ENCODE measurements around the gene B4GALNT1.

The B4GALNT1 gene

GRCh38 chr12:57615637-57616036 is 17.4 kb downstream of the B4GALNT1 start:
- no peak overlapping the region for H3K4me3 ChIP-seq (ENCODE audit: low read depth, low read length)
- TF ChIP-seq CTCF (IDR thresholded peaks at IDR 0.05; ENCODE audit: borderline replicate concordance, insufficient read depth, low read depth, low read length) = no peak

GRCh38 chr12:57614948-57615500 is 18.0 kb downstream of the B4GALNT1 start:
- H3K4me3 ChIP-seq (ENCODE audit: low read depth, low read length) = no peak overlapping the region
- no peak for TF ChIP-seq CTCF (IDR thresholded peaks at IDR 0.05; ENCODE audit: borderline replicate concordance, insufficient read depth, low read depth, low read length)

GRCh38 chr12:57614178-57614947 is 18.6 kb downstream of the B4GALNT1 start:
- H3K4me3 ChIP-seq (ENCODE audit: low read depth, low read length) = no peak overlapping the region
- TF ChIP-seq CTCF (IDR thresholded peaks at IDR 0.05; ENCODE audit: borderline replicate concordance, insufficient read depth, low read depth, low read length) = no peak

GRCh38 chr12:57613427-57614109 is 19.4 kb downstream of the B4GALNT1 start:
- H3K4me3 ChIP-seq (ENCODE audit: low read depth, low read length) = no peak overlapping the region
- TF ChIP-seq CTCF (IDR thresholded peaks at IDR 0.05; ENCODE audit: borderline replicate concordance, insufficient read depth, low read depth, low read length) = no peak

GRCh38 chr12:57612711-57613426 is 20.1 kb downstream of the B4GALNT1 start:
- H3K4me3 ChIP-seq (ENCODE audit: low read depth, low read length) = no peak overlapping the region
- no peak for TF ChIP-seq CTCF (IDR thresholded peaks at IDR 0.05; ENCODE audit: borderline replicate concordance, insufficient read depth, low read depth, low read length)

GRCh38 chr12:57611827-57612710 is 20.9 kb downstream of the B4GALNT1 start:
- H3K4me3 ChIP-seq (ENCODE audit: low read depth, low read length) = no peak overlapping the region

More at GRCh38 chr12:57611827-57612710, 20.9 kb downstream of the B4GALNT1 start:
- no peak for TF ChIP-seq CTCF (IDR thresholded peaks at IDR 0.05; ENCODE audit: borderline replicate concordance, insufficient read depth, low read depth, low read length)
